Calu3 (cell line): ENCODE measurements around the gene TTLL8. TPM values are rescaled to one million over a fixed set of nuclear protein-coding genes. Genes with fewer than 3 reads are reported as not detected.

Experiments used
- BruUV-seq: library from RNA; stranded (reverse); fragments of 400-500 nt; replicated peaks from 2 replicates; lab custom pipeline; 2021; lab: Mats Ljungman, UMichigan
- CTCF ChIA-PET: fragments of 300-600 bp; sonication (Branson Sonifier 250); formaldehyde crosslinking; loops from one replicate; lab custom pipeline; 2022; ENCODE audit warnings: antibody characterized with exemption; lab: Charles Lee
- DNase-seq: peaks from one replicate; pipeline ENCODE4 v3.0.0; 2022
- H3K27ac Mint-ChIP-seq: one replicate; pipeline ENCODE4 v1.8.0; 2022; ENCODE audit warnings: mixed read lengths; ENCODE audit not compliant: unreplicated experiment
- H3K27me3 Mint-ChIP-seq: one replicate; pipeline ENCODE4 v1.8.0; 2022; ENCODE audit warnings: mixed read lengths; ENCODE audit not compliant: unreplicated experiment
- H3K36me3 Mint-ChIP-seq: one replicate; pipeline ENCODE4 v1.8.0; 2022; ENCODE audit warnings: mild to moderate bottlenecking, moderate library complexity, mixed read lengths; ENCODE audit not compliant: insufficient read depth, unreplicated experiment
- H3K4me1 Mint-ChIP-seq: one replicate; pipeline ENCODE4 v1.8.0; 2022; ENCODE audit warnings: mild to moderate bottlenecking, low read depth, mixed read lengths; ENCODE audit not compliant: unreplicated experiment
- H3K4me3 Mint-ChIP-seq: one replicate; pipeline ENCODE4 v1.8.0; 2022; ENCODE audit warnings: mild to moderate bottlenecking, low read depth, moderate library complexity, mixed read lengths; ENCODE audit not compliant: unreplicated experiment
- H3K9me3 Mint-ChIP-seq: one replicate; pipeline ENCODE4 v1.8.0; 2022; ENCODE audit warnings: low read depth, mixed read lengths; ENCODE audit not compliant: unreplicated experiment
- intact Hi-C: fragments of 100-400 bp; cut with micrococcal nuclease; formaldehyde crosslinking; loops from one replicate; pipeline ENCODE4 v1.10.0; 2022; ENCODE audit not compliant: unreplicated experiment
- total RNA-seq: library from RNA; stranded (reverse); gene quantifications from 2 replicates; pipeline ENCODE4 v1.2.3, GENCODE V29; 2022
- TF ChIP-seq, protein P1 (sequence below): fragments of 200-600 bp; IDR thresholded peaks from one replicate; pipeline ENCODE4 v1.8.0; 2022; ENCODE audit warnings: antibody characterized with exemption; ENCODE audit not compliant: unreplicated experiment

Gene TTLL8
- total RNA-seq, 1 experiment from 2014 or later, result not detected

DNA sequence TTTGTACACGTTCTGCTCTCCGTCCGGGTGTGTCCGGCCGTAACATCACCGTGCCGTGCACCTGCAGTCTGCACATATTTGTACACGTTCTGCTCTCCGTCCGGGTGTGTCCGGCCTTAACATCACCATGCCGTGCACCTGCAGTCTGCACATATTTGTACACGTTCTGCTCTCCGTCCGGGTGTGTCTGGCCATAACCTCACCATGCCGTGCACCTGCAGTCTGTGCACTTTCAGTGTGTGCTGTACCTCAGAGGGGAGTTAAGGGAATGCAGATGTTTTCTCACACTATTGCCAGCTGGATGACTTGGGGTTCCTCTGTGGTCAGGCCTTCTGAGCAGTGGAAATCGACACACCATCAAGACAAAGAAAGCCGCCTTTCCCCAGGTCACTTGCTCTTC is 4.2 kb downstream of the TTLL8 start:
- CTCF ChIA-PET, result no interaction called here
- no peaks in the 10 kb centered on the region for H3K4me1 Mint-ChIP-seq

DNA sequence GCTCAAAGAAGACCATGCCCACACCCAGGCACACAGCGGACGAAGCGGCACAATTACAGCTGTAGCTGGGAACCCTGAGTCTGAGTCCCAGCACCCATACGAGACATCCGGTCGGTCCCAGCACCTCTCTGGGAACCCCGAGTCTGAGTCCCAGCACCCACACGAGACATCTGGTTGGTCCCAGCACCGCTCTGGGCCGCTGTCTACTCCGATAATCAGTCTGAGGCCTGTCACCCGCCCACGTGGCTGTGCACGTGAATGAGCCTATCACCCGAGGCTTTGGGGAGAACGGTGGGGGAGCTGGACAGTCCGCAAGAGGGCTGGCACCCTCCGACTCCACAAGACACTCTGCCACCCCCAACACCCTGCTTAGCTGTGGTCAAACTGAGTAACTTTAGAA is 6.2 kb downstream of the TTLL8 start:
- Mint-ChIP-seq H3K9me3 (peaks cover 4% of the 10 kb centered on the region), H3K4me3 (no peak overlapping the region), H3K36me3 (no peaks in the 10 kb centered on the region), H3K4me1 (no peaks in the 10 kb centered on the region), H3K27ac (no peak overlapping the region), H3K27me3 (peaks cover 78% of the 10 kb centered on the region)
- CTCF ChIA-PET, result no interaction called here
- BruUV-seq, result no TSS peak
- intact Hi-C loops, result no loop called here
- DNase-seq, result no peak
- TF ChIP-seq, protein P1, sequence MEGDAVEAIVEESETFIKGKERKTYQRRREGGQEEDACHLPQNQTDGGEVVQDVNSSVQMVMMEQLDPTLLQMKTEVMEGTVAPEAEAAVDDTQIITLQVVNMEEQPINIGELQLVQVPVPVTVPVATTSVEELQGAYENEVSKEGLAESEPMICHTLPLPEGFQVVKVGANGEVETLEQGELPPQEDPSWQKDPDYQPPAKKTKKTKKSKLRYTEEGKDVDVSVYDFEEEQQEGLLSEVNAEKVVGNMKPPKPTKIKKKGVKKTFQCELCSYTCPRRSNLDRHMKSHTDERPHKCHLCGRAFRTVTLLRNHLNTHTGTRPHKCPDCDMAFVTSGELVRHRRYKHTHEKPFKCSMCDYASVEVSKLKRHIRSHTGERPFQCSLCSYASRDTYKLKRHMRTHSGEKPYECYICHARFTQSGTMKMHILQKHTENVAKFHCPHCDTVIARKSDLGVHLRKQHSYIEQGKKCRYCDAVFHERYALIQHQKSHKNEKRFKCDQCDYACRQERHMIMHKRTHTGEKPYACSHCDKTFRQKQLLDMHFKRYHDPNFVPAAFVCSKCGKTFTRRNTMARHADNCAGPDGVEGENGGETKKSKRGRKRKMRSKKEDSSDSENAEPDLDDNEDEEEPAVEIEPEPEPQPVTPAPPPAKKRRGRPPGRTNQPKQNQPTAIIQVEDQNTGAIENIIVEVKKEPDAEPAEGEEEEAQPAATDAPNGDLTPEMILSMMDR, result no peak

More for the DNA sequence above, 4.2 kb downstream of the TTLL8 start:
- intact Hi-C loops, result no loop called here
- no TSS peak for BruUV-seq
- Mint-ChIP-seq H3K4me3 (no peak overlapping the region), H3K36me3 (no peaks in the 10 kb centered on the region), H3K9me3 (peaks cover 4% of the 10 kb centered on the region), H3K27me3 (peaks cover 81% of the 10 kb centered on the region), H3K27ac (no peak overlapping the region)
- DNase-seq, result no peak
- TF ChIP-seq, protein P1, result no peak

DNA sequence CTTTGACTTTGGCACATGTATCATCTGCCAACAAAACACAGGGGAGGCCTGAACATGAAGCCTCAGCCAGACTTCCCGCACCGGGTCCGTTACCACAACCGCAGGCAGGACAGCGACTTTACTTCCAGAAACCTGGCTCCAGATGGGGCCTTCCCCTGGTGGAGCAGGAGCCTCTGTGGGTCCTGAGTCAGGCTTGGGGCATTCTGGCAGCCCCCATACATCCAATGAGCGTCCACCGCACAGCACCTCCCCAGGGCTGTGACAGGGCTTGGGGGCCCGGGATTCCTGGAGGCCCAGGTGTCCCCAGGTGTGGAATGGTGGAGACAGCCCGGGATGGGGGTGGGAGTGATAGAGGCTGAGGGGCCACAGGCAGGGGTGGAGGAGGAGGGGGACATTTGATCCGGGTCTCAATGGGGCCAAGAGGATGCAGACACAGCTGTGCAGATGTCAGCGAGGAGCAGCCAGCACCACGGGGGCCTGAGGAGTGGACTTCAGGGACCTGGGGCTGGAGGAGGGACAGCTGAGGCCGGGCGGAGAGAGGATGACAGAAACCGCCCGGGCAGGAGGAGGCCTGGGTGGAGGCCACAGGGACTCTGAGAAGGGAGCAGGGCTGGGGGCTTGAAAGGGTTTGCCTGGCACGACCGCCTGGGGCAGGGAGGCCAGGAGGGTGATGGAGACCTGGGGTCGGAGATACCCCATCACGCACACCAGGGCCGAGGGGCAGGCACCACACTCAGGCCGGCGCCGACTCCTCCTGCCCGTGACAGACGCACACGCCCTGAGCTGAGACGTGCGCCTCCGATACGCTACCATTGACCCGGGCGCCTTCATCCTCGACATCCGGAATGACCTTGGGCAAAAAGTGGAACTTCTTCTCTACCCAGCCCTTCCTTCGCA is 8.6 kb downstream of the TTLL8 start:
- intact Hi-C loops, result no loop called here
- CTCF ChIA-PET, result no interaction called here
- H3K9me3 Mint-ChIP-seq, result peaks cover 4% of the 10 kb centered on the region
- H3K27me3 Mint-ChIP-seq, result peaks cover 78% of the 10 kb centered on the region
- no TSS peak for BruUV-seq
- TF ChIP-seq, protein P1, result no peak
- H3K4me3 Mint-ChIP-seq, result no peak overlapping the region
- H3K4me1 Mint-ChIP-seq, result no peaks in the 10 kb centered on the region
- no peaks in the 10 kb centered on the region for H3K36me3 Mint-ChIP-seq
- DNase-seq, result no peak
- no peak overlapping the region for H3K27ac Mint-ChIP-seq

DNA sequence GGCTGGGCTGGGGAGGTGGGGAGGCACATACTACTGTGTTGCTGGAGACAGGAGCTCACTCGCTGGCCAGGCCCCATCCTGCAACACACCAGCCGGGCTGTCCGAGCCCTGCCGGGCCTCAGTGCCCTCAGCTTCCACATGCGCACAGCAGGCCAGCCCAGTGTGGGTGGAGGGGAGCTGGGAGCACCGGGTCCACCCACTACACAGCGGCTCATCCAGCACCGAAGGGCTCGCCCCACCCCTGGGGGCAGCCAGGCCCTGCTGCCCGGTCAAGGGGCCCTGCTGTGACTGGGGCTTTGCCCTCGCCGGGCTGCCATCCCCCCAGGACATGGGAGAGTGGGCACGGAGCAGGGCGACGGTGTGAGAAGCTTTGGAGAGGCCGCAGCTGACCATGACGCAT is 9.3 kb downstream of the TTLL8 start:
- H3K4me1 Mint-ChIP-seq, result no peaks in the 10 kb centered on the region
- peaks cover 78% of the 10 kb centered on the region for H3K27me3 Mint-ChIP-seq
- TF ChIP-seq, protein P1, result no peak
- peaks cover 2% of the 10 kb centered on the region for H3K9me3 Mint-ChIP-seq
- H3K4me3 Mint-ChIP-seq, result no peak overlapping the region
- DNase-seq, result no peak
- no TSS peak for BruUV-seq
- CTCF ChIA-PET, result interaction anchor here (1.0 kb wide), 1 partner anchor 100 kb away, joined by 3 read pairs; no protein-coding TSS in a partner anchor
- H3K36me3 Mint-ChIP-seq, result no peaks in the 10 kb centered on the region
- intact Hi-C loops, result no loop called here
- no peak overlapping the region for H3K27ac Mint-ChIP-seq
